GM19328 (cell line): ENCODE measurements around the gene OR4D10.

Experiments used
- ATAC-seq: cut with Tn5 transposase; IDR thresholded peaks from one replicate; pipeline ENCODE4 v1.9.1; 2021; ENCODE audit warnings: mild to moderate bottlenecking, moderate library complexity; ENCODE audit not compliant: unreplicated experiment

Gene OR4D10

DNA sequence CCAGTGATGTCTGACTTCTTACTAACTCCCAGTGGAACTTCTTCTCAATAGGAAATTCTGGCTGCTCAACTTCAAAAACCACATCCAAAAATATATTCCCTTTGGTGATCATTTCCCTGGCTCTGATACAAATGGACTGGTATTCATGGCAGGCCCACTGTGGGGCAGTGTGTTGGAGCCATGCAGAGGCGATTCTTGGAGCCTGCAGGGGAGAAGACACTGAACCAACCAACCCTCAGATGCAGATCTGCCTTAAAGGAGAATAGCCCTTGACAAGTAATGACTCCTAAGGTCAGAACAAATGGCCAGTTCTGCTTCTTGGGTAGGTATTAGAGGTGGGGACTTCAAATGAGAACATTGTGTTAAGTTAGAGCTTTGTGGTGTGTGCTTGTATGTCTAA lies 50.4 kb downstream of the OR4D10 start:
- no peak for ATAC-seq

DNA sequence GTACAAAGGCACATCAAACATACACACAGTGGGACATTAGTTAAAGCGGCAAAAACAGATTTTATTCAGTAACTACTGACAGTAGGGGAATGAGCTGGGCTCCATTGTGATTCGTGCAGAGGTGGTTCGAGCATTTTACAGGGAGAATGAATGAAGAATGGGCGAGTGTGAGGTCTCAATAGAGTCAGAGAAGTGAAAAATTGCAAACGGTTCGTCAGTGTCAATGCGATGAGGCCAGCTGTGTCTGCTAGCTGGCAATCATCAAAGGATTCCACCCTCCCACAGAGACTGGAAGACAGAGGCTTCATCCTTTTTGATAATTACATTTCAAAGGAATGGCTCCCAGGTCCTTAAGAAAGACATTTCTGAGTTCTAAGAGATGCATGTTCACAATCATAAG lies 55.6 kb downstream of the OR4D10 start:
- no peak for ATAC-seq
